Measurements from ENCODE around the gene BET1.

Gene BET1

DNA sequence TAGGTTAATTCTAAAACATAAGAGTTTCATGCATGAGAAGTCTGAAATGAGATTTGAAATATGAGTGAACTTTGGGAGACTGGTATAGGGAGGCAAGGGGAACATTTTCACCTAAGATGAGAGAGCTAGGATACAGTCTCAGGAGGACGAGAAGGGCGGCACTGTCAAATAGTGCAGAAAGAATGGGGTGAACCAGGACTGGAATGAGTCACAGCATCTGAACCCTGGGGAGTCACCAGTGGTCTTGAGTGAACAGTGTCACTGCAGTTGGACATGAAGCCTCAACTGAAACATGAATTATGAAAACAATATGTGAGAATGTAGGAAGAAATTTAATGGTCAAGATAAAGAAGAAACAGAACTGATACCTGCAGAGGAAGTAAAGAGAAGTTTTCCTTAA is 48.9 kb downstream of the BET1 start:
- no peak for DNase-seq

DNA sequence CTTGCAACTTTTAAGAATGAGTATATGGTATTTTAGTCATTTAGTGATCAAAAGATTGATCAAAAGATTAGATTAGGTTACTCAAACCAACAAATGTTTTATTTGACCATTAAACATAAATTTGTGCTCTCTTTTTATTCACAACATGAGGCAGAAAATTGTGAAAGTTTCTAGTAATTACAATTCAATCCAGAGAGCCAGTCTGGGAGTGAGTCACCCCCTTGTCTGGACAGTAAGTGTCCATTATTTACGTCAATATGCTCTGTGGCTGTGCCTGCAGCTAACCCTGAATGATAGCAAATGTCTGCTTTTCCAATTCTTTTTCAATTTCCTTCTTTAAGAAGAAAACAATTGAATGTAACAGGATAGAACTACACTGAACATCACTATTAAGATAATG is 54.7 kb downstream of the BET1 start:
- no peak for DNase-seq

DNA sequence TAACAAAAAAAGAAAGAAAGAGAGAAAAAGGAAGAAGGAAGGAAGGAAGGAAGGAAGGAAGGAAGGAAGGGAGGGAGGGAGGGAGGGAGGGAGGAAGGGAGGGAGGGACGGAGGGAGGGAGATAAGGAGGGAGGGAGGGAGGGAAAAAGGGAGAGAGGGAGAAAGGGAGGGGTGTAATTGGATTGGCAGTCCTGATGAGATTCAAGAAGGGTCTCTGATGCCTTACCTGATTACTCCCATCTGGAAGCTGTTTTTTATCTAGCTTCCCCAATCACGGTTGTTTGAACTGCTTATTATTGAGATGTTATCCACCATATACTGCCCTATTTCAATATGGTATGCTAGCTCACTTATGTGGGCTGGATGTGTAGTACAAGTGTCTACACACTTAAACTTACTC is 55.3 kb downstream of the BET1 start:
- DNase-seq, result no peak

DNA sequence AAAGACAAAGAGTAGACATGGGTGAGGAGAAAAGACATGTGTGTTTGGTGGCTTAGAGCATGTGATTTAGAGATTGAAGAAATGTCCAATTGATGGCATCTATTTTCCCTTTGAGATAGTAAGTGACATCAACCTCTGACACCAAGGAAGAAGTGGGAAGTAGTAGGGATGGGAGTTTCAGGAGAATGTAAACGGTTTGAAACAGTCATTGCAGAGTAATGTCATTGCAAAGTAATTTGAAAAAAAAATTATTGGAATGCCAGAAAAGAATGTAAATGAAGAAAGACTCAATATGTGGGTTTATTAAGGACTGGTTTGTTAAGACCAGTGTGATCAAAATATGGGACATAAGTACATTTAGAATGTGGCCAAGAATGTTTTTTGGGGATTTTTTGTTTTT is 56.0 kb downstream of the BET1 start:
- no peak for DNase-seq

DNA sequence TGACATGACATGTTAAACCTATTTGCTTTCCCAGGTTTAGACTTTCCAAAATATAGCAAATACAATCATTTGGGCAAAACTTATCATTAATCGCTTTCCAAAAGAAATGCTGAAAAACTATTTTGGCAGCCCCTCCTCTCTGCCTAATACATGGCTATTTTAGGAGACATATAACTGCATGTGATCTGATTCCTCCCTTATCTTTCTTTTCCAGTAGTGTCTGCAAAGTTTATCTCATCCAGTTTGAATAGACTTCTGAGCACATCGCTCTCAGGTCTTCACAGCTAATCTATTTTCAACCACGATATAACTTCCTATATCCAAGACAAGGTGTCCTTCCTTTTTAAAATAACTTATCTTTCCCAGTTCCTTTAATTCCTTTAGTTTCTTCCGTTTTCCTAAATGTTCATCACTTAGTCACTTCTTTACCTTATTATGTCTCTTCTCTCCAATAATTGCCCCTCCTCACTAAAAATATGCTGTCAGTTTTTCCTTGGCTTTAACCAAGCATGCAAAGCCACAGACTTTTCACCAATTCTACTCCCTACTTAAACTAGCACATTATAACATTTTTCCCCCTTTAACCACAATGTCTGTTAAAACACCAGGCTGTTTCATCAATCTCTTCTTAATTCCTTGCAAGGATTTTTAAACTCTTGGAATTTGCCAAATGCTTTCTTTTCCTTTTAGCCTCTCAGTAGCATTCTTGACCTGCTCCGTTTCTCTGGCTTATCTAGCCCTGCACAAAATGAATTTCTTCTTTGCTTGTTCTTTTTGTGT is 58.2 kb downstream of the BET1 start:
- DNase-seq, result no peak

DNA sequence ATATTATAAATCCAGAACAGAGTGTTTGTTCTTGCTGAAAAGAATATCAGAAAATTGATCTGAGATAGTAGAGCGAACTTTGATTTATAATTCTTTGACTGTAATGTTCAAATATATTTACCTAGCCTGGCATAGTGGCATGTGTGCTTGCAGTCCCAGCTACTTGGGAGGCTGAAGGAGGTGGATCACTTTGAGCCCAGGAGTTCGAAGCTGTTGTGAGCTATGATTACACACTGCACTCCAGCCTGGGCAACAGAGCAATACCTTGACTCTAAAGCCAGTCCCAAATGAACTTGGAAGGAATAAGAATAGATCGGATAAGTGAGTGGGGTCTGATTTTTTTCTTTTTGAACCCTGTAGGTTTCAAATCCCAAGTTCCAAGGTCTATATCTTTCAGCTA is 59.1 kb downstream of the BET1 start:
- no peak for DNase-seq

DNA sequence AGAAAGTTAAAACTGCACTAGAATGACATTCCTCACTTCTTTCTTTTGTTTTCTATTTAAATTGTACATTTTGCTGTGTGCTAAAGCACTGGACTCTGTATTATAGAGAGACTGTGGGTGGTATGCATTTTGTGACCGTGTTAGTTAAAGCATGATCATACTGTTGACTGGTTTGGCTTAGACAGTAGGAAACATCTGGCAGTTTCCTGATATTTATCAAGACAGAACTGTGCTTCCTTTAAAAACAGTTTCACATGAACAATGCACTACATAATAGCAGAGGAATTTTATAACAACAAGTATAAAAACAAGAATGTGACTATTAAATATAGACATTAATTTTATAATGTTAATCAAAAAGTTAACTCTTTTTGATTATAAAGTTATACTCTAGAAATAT is 59.5 kb downstream of the BET1 start:
- DNase-seq, result no peak

DNA sequence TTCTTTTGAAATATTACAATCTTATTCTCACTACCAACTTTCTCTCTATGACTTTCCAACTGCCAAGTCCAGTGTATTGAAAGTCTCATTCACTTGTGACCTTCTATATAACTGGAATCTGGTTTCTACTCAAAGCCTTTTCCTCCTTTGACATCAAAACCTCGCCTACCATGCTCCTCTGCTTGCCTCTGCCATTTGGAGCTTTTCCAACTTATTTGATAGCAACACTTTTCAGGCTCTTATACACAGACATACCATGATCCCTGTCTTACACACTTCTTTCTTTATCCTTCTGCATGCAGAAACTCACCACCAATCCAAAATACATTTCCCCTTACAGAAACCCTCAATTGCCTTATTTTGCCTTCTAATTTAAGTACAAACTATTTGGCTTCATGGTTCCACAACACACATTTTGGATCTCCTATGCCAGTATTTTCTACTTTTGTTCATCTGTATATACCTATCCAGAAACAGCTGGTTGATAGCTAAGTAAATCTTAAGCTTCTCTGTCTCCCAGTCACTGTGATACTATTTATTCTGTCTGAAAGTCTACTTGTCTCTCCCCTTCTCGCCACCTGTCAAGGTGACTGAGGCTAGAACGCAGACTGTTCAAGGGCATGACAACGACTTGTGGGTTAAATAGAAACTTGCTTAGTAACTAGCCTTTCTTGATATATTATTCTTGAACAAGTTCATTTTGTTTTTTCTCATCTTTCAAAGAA is 60.2 kb downstream of the BET1 start:
- DNase-seq, result no peak

All from activated CD4-positive, alpha-beta T cell treated with anti-CD3 and anti-CD28 coated beads, Interleukin-2, amount 50 U/mL, for 16 hours (primary cell).